HL-60 (cell line): ENCODE measurements around the gene TLE2.

Experiments used
- POLR2AphosphoS5 ChIP-seq: IDR thresholded peaks from 2 replicates; pipeline ENCODE4 v1.6.1; 2012; ENCODE audit warnings: low read depth
- TF ChIP-seq, protein P1 (sequence below): IDR thresholded peaks from one replicate; pipeline ENCODE4 v1.5.1; 2011; ENCODE audit warnings: low read length, control low read depth, inconsistent platforms; ENCODE audit not compliant: insufficient read depth

- TF ChIP-seq, protein P1, sequence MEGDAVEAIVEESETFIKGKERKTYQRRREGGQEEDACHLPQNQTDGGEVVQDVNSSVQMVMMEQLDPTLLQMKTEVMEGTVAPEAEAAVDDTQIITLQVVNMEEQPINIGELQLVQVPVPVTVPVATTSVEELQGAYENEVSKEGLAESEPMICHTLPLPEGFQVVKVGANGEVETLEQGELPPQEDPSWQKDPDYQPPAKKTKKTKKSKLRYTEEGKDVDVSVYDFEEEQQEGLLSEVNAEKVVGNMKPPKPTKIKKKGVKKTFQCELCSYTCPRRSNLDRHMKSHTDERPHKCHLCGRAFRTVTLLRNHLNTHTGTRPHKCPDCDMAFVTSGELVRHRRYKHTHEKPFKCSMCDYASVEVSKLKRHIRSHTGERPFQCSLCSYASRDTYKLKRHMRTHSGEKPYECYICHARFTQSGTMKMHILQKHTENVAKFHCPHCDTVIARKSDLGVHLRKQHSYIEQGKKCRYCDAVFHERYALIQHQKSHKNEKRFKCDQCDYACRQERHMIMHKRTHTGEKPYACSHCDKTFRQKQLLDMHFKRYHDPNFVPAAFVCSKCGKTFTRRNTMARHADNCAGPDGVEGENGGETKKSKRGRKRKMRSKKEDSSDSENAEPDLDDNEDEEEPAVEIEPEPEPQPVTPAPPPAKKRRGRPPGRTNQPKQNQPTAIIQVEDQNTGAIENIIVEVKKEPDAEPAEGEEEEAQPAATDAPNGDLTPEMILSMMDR = no peak
- no peak for TF ChIP-seq POLR2AphosphoS5
Observed at GRCh38 chr19:3015126-3016057, 13.7 kb downstream of the TLE2 start.
